Measurements from ENCODE around the gene AMPH.
A peak's percentile ranks its signal among the peaks of the same experiment; 100 is the strongest.
"Not testable (repeated sequence)": the region's sequence is repeated elsewhere in the genome, so short reads cannot be mapped to it uniquely, and the experiment has no call there.

Gene AMPH

DNA sequence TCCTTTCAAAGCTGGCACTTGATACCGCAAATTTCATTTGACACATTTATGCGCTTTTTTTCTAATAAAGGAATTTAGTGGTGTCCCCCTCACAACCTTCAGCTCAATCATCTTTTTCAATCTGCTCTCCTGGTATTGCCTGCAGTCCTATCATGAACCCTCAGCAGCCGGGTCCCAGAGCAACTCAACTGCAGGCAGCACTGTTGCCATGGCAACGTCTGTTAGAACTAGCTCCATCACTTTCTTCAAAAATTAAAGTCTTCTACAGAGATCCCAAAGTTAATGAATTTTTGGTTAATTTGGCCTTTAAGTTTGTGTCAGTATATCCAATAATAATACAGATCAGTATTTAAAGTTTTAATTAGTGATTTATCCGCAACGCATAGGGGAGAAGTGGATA lies 221.6 kb downstream of the AMPH start:
- no peak for DNase-seq (ENCODE audit: extremely low read depth, low read depth)
- TF ChIP-seq, protein P1, sequence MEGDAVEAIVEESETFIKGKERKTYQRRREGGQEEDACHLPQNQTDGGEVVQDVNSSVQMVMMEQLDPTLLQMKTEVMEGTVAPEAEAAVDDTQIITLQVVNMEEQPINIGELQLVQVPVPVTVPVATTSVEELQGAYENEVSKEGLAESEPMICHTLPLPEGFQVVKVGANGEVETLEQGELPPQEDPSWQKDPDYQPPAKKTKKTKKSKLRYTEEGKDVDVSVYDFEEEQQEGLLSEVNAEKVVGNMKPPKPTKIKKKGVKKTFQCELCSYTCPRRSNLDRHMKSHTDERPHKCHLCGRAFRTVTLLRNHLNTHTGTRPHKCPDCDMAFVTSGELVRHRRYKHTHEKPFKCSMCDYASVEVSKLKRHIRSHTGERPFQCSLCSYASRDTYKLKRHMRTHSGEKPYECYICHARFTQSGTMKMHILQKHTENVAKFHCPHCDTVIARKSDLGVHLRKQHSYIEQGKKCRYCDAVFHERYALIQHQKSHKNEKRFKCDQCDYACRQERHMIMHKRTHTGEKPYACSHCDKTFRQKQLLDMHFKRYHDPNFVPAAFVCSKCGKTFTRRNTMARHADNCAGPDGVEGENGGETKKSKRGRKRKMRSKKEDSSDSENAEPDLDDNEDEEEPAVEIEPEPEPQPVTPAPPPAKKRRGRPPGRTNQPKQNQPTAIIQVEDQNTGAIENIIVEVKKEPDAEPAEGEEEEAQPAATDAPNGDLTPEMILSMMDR (IDR thresholded peaks at IDR 0.05; ENCODE audit: low read depth, low read length) = no peak

DNA sequence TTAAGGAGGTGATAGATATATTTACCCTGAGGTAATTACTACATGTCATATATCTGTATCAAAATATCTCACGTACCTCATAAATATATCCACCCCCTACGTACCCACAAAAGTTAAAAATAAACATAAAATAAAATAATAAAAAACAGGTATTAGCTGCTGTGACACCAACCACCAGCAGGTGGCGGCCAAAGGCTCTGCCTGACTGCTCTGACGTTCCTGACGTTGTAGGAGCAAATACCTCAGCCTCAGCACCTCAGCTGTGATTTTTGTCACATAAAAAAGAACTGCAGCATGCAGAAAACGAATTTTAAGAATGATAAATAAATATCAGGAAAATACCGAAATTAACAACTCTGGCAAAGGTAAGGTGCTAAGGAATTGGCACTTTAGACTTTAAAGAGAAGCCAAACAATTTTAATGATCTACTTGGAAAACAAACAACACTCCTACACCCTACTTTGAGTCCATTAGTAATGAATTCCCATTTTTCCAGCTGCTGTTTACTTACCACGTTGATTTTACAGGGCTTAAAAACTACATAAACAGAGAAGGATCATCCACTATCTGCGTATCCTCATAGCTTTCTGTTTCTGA lies 232.3 kb downstream of the AMPH start:
- TF ChIP-seq, protein P1 (IDR thresholded peaks at IDR 0.05; ENCODE audit: low read depth, low read length) = peak; percentile 90
- DNase-seq (ENCODE audit: extremely low read depth, low read depth) = no peak

DNA sequence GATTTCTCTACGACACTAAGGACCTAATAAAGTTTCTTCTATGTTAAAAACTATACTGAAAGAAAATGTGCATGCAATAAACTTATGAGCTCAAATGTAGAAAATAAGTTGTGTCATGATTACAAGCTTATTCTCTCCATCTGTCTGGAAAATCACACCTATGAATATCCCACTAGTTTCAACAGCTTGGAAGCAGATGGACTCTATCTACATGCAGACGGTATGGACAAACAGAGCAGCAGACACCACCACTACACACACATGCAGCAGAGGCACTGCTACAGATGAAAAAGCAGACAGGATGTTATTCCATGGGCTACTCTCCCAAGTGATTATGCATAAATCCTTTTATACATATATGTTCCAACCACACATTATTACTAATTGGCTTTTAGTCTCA lies 234.3 kb downstream of the AMPH start:
- no peak for DNase-seq (ENCODE audit: extremely low read depth, low read depth)

DNA sequence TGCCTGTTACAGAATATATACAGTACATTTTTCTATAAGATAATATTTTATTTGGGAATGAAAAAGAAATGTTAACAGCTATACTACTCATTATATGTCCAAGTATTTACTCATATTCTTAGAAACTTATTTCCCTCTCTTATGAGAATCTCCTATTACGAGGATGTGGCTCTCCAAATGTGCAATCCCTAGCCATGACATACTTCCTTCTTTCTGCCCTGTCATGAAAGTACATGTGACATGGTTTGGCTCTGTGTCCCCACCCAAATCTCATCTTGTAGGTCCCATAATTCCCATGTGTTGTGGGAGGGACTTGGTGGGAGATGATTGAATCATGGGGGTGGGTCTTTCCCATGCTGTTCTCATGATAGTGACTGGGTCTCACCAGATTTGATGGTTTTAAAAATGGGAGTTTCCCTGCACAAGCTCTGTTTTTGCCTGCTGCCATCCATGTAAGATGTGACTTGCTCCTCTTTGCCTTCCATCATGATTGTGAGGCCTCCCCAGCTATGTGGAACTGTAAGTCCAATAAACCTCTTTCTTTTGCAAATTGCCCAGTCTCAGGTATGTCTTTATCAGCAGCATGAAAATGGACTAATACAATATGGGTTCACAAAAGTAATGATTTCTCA lies 235.1 kb downstream of the AMPH start:
- DNase-seq (ENCODE audit: extremely low read depth, low read depth) = not testable (repeated sequence)

More for the DNA sequence above, 234.3 kb downstream of the AMPH start:
- TF ChIP-seq, protein P1 (IDR thresholded peaks at IDR 0.05; ENCODE audit: low read depth, low read length) = no peak

DNA sequence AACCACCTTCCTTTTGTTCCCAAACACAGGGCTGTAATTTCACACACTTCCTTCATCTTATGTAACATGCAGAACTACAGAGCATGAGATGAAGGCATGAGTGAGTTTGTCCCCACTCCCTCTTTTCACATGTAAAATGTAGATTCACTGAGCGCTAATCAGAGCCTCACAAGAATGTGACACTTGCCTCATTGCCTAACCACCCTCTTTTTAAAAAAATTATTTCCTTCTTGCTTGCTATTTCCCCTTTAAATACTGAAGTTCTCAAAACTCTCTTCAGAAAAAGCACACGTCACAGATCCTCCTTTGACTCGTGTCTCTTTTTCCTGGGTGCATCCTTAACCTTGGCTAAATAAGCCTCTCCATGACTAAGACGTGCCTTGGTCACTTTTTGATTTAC lies 236.5 kb downstream of the AMPH start:
- no peak for DNase-seq (ENCODE audit: extremely low read depth, low read depth)
- TF ChIP-seq, protein P1 (IDR thresholded peaks at IDR 0.05; ENCODE audit: low read depth, low read length) = no peak

DNA sequence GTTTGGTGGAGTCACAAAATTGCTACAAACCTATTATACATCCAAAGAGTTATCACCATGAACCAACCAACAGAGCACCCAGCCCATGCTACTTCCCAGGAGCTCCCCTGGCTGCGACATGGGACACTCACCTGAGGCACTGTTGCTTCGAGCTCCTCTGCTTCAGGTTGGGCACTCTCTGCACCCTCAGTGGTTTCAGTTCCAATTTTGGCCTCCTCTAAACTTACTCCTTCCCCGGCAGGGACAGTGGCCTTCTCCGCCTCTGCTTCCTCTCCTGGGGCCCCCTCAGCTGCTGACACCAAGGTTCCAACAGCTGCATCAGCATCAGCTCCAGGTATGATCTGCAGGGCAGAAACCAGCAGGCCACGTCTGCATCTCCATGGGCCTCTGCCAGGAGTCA lies 237.3 kb downstream of the AMPH start:
- no peak for DNase-seq (ENCODE audit: extremely low read depth, low read depth)

DNA sequence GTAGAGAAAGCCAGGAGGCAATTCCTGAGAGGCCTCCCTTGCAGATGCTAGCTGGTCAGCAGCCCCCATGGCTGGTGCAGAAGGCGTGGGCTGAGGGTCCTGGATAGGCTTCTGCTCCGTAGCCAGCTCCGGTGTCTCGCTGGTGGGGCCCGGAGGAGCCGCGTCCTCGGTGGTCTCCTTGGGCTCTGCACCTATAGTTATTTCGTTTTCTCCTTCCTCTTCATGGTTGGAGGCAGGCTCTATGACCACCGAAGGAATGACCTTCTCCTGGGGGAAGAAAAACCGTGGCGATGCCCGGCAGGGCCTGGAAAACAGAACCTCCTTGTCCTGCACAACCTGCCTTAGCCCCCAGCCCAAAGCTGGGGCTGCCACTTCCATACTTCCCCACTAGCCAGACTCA lies 239.4 kb downstream of the AMPH start:
- DNase-seq (ENCODE audit: extremely low read depth, low read depth) = no peak
- TF ChIP-seq, protein P1 (IDR thresholded peaks at IDR 0.05; ENCODE audit: low read depth, low read length) = no peak

More for the DNA sequence above, 237.3 kb downstream of the AMPH start:
- TF ChIP-seq, protein P1 (IDR thresholded peaks at IDR 0.05; ENCODE audit: low read depth, low read length) = no peak

DNA sequence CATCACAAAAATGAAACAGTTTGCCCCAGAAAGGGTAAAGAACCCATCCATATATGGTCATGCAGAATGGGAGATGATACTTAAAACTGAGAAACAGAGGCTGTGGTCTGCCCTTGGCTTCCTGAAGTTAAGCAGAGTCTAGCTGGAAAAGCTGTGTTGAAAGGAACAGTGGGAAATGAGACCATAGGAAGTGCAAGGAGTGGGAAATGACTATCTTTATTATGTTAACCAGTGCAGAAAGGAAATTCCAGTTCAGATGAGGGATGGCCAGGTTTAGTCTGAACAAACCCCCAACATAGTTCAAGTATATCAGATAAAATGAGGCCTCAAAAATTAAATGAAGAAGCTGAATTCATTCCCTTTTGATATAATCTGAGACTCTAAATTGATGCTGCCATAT lies 245.5 kb downstream of the AMPH start:
- DNase-seq (ENCODE audit: extremely low read depth, low read depth) = no peak
- TF ChIP-seq, protein P1 (IDR thresholded peaks at IDR 0.05; ENCODE audit: low read depth, low read length) = no peak

Measured in AG09319 (cell line).